Hematopoietic multipotent progenitor cell treated with erythropoietin and hydrocortisone succinate and interleukin-3 and kit ligand, for 6 days (in vitro differentiated cells): ENCODE measurements around the gene DCAF4L1.

ENCODE experiments used
- DNase-seq: peaks from one replicate; pipeline ENCODE4 v3.0.0-alpha.2; 2015

Gene DCAF4L1

GRCh38 chr4:41991916-41992767, 10.6 kb downstream of the DCAF4L1 start:
- peak; percentile 33 for DNase-seq

DNA sequence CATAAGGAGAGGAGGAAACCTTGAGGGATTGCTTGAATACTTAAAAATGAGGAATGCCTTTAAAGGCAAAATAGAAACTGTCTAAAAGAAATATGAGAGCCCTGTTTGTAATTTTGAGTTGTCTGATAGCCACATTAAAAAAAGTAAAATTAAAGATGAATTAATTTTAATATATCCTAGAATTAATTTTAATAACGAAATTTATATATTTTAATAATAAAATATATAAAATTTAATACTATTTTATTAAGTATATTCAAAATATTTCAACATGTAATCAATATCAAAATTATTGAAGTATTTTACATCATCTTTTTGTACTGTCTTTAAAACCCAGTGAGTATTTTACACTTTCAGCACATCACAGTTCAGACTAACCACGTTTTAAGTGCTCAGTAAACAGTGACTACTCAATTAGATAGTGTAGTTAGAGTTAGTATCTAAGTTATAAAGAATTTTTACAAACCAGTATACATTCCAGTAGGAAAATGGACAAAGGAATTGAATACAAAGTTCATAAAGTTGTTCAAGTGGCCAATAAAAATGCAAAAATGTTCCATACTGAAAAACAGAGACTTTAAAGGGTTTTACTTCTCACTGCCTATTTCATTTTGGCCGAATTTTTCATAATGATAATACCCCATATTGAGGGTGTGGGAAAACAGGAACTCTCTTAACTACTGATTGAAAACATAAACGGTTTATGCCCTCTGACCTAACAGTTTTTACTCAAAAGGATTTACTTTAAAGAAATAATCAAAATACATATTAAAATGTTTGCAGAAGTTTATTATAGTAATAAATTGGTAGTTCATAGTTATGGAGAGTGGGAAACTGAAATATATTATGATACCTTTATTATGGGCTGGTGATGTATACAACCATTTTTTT, 11.7 kb downstream of the DCAF4L1 start:
- DNase-seq: no peak

DNA sequence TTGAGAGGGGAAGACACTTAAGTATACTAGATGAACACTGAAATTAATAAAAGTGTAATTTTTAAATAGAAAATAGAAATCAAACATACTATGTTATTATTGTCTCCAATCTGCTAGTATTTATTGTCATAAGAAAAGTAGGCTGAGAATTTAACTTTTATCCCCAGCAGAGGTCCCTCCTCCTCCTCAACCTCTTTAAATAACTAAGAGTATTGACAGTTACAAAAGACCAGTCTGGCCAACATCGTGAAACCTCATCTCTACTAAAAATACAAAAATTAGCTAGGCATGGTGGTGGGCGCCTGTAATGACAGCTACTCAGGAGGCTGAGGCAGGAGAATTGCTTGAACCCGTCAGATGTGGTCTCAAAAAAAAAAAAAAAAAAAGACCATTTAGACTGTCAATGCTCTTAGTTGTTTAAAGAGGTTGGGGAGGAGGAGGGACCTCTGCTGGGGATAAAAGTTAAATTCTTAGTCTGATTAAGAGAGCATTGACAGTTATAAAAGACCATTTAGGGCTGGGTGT, 13.0 kb downstream of the DCAF4L1 start:
- DNase-seq: peak; percentile 46

DNA sequence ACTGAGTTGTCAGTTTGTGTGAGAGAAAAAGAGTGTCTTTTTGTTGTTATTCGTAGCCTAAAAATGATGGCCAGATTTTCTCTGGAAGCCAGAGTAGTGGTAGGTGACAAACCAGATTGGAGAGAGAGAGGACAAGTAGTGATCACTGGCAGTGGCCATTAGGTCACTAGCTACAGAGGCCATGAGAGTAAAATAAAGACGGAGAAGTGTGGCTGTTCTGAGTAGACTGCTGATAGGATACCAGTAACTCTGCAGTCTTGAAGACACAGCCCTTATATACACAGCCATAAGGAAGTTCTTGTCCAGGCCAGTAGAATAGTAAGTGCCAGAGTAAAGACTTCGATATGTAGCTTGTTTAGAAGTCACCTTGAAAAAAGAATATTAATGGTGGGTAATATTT, 16.5 kb downstream of the DCAF4L1 start:
- no peak for DNase-seq

DNA sequence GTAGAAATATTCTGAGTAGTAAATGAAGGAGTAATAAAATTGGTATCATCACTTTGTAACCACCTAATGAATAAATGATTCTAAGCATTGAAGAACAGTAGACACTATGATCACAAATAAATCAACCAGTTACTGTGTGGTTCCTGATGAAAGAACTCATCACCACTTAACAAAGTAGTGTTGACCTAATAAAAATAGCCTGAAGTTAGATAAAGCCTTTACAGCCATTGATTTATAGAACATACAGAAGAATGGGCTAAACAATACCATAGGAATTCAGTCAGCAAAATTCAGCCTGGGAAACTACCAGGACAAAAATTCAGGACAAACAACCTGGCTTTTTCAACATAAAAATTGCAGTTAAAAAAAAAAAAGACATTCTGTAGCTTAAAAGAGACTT, 17.8 kb downstream of the DCAF4L1 start:
- DNase-seq: no peak

DNA sequence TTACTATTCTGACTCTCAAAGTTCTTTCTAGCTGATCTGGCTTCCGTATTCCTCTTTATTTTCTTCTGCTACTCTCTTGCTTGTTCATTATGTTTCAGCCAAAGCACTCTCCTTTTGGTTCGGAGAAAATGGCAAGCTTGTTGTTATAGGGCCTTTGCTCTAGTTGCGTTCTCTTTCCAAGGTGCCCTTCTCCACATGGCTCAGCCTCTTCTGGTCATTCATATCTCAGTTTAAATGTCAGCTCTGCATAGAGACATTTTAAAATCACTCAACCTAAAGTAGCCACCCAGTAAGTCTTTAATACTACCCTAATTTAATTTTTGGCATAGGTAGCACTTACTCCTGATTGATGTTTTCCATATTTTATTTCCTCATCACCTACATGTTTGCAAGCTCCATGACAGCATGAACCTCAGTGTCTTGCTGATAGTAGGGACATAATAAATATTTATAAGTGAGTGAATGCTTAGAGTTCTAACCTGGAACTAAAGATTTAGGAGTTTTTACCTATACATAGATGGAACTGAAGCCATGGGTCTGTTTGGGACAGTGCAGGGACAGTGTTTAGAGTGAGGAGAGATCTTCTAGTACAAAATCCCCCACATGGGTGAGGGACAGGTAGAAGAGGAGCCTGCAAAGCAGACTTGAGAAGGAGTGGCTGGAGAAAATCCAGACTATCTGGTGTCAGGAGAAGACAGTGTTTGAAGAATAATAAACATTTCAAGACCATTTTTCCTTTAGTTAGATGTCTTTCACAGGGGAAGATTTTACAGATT, 26.6 kb downstream of the DCAF4L1 start:
- DNase-seq: no peak

DNA sequence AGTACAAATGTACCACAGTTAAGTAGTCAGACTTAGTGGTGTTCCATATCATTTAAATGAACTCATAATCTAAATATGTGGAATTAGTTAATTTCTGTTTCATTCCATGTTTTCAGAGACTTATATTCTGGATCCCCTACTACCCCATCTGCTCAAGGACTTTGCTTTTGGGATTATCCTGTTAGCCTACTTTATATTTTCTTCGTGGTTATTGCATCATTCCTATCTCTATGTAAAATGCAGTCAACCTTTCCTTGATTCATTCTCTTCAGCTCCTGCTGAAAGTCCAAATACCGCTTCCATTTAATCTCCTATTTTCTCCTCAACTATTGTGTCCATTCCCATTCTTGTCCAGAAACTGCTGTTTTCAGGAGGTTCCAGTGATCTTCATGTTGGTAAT, 33.9 kb downstream of the DCAF4L1 start:
- no peak for DNase-seq

GRCh38 chr4:42018451-42018850, 36.9 kb downstream of the DCAF4L1 start:
- DNase-seq: peak; percentile 37
